ENCODE data around the gene KIAA1549. TPM values are rescaled to one million over a fixed set of nuclear protein-coding genes. Genes with fewer than 3 reads are reported as not detected.

Gene KIAA1549
- total and polyA plus RNA-seq, 9 of the 15 experiments (the other 6 are each of a cell fraction or from before 2014, with no cell fraction given) = 0.01 to 0.29 (median 0.07) TPM

GRCh38 chr7:138865843-138866242 is 115.3 kb downstream of the KIAA1549 start (continued):
- TF ChIP-seq ZFP91 (CRISPR knock-in tag; IDR thresholded peaks at IDR 0.05) = no peak
- TF ChIP-seq ARID3A (IDR thresholded peaks at IDR 0.05; ENCODE audit: borderline replicate concordance, low read depth, low read length) = no peak
- TF ChIP-seq ARID2 (IDR thresholded peaks at IDR 0.05) = no peak
- no peak for TF ChIP-seq GTF2A2 (tag; IDR thresholded peaks at IDR 0.05)

GRCh38 chr7:138864667-138865066 is 116.5 kb downstream of the KIAA1549 start:
- CTCF ChIA-PET (ENCODE audit: low intra/inter-chr PET ratio) = interaction anchor here (0.6 kb wide), 1 partner anchor 761 kb away, joined by 4 read pairs; no protein-coding TSS in a partner anchor
- H3K27me3 ChIP-seq (ENCODE audit: control insufficient read depth in 2 of 2, insufficient read depth in 2 of 2, low read length in 2 of 2) = peaks cover 43 to 64% of the 10 kb centered on the region in 2 experiments
- no peak overlapping the region for H3K27ac ChIP-seq (ENCODE audit: extremely low read depth, low read depth, low read length)
- POLR2A ChIA-PET = no interaction called here
- H3K4me1 ChIP-seq (replicated peaks in 1 of 2; ENCODE audit: control insufficient read depth in 2 of 2, insufficient read depth in 2 of 2, low read length in 2 of 2) = peaks cover 0 to 9% of the 10 kb centered on the region in 2 experiments; a peak in 1 of 5 replicates
- H3K36me3 ChIP-seq (ENCODE audit: control insufficient read depth, insufficient read depth, low read length) = no peaks in the 10 kb centered on the region
- H4K20me1 ChIP-seq (replicated peaks; ENCODE audit: control insufficient read depth, insufficient read depth, low read length) = no peaks in the 10 kb centered on the region
- H3K4me3 ChIP-seq = no peak overlapping the region
- in situ Hi-C loops (cut with MboI) = no loop called here
- no peak for FAIRE-seq
- WGBS (ENCODE audit: insufficient coverage, low coverage, missing lambda C conversion rate) = 3% methylated on average over 3 of the region's 3 CpGs
- H3K9ac ChIP-seq (ENCODE audit: insufficient read depth in 1 of 2, low read depth in 2 of 2, low read length in 2 of 2) = no peak overlapping the region
- DNase-seq (ENCODE audit: extremely low read depth in 1 of 4, low spot score in 3 of 4) = no peak
- no peak for ATAC-seq
- BruUV-seq (replicated peaks) = no TSS peak
- H3K4me2 ChIP-seq (ENCODE audit: insufficient read depth, low read length) = no peak overlapping the region
- no peaks in the 10 kb centered on the region for H3K9me1 ChIP-seq (ENCODE audit: control insufficient read depth, insufficient read depth, low read length)
- no peak overlapping the region for H2AFZ ChIP-seq (ENCODE audit: low read depth, low read length)
- H3K9me3 ChIP-seq (replicated peaks; ENCODE audit: control insufficient read depth, insufficient read depth, low read depth, low read length) = no peaks in the 10 kb centered on the region
- H3K79me2 ChIP-seq (ENCODE audit: control insufficient read depth, insufficient read depth, low read length) = no peaks in the 10 kb centered on the region
- intact Hi-C loops (cut with micrococcal nuclease) = loop anchor here (10.0 kb wide), 1 partner anchor 180 kb away; no protein-coding TSS in a partner anchor
- TF ChIP-seq PTRF (tag; IDR thresholded peaks at IDR 0.05) = no peak
- 0 out of 2 replicates have a peak, but pooled peaks have one; percentile 19 for TF ChIP-seq FOSL1 (tag; conservative IDR thresholded peaks at IDR 0.05)
- TF ChIP-seq CEBPG (CRISPR knock-in tag; IDR thresholded peaks at IDR 0.05) = no peak
- peak in 1 of 2 experiments; percentile 49; a peak in 1 of 4 replicates for TF ChIP-seq CEBPG (tag; conservative IDR thresholded peaks at IDR 0.05 in 1 of 2, IDR thresholded peaks at IDR 0.05 in 1 of 2)
- no peak for TF ChIP-seq EWSR1 (IDR thresholded peaks at IDR 0.05; ENCODE audit: borderline replicate concordance, low read depth, partially characterized antibody)
- no peak for TF ChIP-seq STAT6 (CRISPR knock-in tag; IDR thresholded peaks at IDR 0.05)
- TF ChIP-seq EP400 (IDR thresholded peaks at IDR 0.05) = no peak
